Myocyte (in vitro differentiated cells): ENCODE results near the gene GRID2. TPM values are rescaled to one million over a fixed set of nuclear protein-coding genes. Genes with fewer than 3 reads are reported as not detected.

Experiments
- DNase-seq: peaks from one replicate; pipeline ENCODE4 v3.0.0-alpha.2; 2012; ENCODE audit warnings: low read depth
- total RNA-seq: library from RNA; depleted of rRNA; stranded (reverse); fragments of >200 nt; gene quantifications from 2 replicates; pipeline ENCODE4 v1.2.3, GENCODE V29; 2014

GRID2 gene
- total RNA-seq, 1 donor from 2014 or later, result 0.16 TPM

DNA sequence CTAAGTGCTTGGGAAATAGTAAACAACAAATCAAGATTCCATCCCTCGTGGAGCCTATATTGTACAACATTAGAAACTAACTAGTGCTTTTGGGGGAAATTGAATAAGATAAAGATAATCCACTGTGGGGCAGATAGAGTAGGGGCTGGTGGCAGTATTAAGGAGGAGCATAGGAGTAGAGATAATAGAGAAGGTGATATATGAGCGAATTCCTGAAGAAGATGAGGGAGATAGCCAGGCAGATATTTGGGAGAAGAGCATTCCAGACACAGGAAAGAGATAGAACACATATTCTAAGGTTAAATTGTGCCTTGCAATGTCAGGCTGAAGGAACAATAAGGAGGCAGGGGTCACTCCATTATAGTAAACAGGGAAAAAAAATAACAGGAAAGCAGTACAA, 218.2 kb downstream of the GRID2 start:
- DNase-seq, result no peak

DNA sequence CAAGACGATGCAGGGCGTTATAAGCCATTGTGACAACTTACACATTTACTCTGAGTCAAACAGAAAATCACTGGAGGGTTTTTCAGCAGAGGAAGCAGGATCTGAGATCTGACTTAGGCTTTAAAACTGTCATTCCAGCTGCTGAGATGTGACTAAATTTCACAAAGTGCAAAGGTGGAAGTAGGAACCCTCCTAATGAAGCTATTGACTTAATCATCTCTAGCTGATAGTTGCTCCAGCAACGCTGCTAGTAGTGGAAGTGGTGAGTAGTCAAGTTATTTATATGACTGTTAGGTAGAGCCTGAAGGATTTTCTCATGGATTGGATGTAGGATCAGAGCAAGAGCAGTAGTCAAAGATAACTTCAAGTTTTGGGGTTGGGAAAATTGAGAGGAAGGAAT, 218.6 kb downstream of the GRID2 start:
- no peak for DNase-seq

DNA sequence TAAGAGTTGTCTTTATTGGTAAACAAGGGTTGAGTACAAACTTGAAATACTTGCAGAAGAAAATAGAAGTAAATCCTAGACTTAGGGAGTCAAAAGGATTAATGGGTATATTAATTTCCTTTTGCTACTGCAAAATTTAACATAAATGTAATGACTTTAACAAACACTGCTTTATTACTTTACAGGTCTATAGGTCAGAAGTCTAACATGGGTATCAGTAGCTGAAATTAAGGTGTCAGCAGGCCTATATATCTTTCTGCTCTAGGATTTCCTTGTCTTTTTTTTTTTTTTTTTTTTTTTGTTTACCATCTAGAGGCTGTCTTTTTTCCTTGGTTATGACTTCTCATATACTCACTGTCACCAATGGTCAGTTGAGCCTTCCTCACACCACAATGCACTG, 220.4 kb downstream of the GRID2 start:
- no peak for DNase-seq

DNA sequence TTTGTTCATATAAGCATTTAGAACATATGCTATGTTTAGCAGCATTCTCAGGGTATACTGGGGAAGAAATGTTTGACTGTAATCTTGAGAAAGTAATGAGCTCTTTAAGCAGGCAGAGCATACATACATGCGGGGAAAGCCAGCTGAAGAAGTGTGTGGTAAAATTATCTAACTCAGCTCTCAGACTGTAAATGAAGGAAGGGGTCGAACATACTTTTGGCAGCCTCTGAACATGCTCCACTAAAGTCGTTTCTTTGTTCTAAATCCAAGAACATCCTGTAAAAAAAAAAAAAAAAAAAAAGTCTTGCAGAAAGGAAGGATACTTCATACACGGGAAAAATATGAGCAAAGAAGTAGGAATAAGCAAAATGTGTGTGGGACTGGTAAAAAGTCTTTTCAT, 224.8 kb downstream of the GRID2 start:
- no peak for DNase-seq

DNA sequence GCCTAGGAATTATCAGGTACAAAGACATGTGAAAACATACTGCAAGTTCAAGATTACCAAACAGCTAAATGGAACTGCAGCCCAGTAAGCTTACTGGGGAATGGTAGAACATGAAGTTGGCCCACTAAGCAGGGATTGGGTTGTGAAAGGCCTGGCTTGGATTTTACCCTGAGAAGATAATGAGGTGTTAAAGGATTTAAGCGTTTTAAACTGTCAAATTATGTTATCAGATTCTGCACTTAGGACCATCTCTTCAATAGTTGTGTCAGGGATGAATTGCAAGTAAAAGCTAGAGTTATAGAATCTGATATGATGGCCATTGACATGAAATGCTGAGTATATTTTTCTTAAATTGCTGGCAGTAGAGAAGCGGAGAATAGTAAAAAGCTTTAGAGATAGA, 225.7 kb downstream of the GRID2 start:
- DNase-seq, result no peak

DNA sequence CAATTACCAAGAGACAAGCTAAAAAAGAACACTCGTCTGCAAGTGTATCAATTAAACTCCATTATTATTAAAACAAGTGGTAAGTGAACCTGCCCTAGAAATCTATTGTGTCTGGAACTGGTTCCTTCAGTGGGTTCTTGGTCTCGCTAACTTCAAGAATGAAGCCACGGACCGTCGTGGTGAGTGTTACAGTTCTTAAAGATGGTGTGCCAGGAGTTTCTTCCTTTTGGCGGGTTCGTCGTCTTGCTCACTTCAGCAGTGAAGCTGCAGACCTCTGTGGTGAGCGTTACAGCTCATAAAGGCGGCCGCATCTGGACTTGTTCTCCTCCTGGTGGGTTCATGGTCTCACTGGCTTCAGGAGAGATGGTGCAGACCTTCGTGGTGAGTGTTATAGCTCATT, 231.8 kb downstream of the GRID2 start:
- DNase-seq, result no peak

DNA sequence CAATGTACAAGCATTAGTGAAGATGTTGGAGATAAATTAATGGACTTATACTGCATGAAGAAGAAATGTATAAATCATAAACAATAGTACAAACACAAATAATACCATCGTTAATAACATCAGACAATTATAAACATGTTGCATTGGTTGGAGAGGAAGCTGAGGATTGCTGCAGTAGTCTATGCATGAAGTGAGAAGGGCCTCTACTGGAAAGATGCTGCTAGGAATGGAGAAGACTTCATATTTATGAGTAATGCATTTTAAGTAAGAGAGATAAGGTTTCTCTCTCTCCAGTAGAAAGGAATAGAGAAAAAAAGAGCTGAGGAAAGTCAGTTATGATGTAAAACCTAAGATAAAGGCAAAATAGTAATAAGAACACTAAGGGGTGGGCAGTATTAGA, 247.8 kb downstream of the GRID2 start:
- no peak for DNase-seq

DNA sequence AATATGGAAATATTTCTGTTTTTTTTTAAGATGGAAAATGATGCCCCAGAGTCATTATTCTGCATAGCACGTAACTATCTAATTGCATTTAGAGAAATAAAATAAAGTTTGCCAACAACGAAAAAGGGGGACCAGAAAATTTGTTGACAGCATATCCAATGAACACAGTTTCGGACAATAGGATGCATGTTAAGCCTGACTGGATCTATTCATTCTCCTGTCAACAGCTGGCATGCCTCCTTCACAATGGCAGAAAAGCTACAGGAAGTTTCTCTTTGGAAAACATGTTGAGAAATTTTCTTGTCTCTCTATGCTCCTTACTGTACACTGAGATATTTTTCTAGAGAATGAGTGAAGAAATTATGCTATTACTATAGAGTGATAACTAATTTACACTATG, 262.5 kb downstream of the GRID2 start:
- no peak for DNase-seq

DNA sequence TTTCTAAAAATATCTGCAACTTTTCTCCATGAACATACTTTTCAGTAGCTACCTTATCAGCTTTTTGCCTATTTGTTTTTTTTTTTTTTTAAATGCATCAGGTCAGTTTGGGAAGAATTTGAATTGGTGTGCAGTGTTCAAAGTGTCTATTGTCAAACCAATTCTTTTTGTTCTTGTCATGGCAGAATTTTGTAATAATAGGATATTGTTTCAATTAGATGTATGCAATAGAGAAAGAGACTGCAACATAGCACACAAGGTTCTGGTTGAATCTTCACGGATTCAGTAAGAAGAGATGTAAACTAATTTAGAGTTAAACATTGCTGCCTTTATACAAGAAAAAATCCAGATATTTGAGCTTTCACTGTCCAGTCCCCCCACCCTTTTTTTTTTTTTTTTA, 277.1 kb downstream of the GRID2 start:
- DNase-seq, result no peak

DNA sequence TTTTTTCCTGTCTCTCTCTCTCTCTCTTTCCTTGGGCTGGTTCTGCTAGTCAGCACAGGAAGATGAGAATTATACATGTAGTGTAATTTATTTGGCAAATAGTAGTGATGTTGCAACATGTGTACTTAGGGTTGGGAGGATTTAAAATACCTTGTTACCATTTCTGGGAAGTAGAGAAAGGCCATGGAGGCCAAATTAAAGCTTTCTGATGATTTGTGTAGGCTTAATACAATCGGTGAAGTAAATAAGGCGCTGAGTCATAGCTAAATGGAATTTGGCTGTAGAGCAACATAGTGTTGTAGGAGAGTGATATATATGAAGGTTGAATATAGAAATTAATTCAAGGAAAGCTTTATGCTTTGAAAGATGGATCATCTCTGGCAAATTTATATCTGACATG, 295.3 kb downstream of the GRID2 start:
- no peak for DNase-seq

DNA sequence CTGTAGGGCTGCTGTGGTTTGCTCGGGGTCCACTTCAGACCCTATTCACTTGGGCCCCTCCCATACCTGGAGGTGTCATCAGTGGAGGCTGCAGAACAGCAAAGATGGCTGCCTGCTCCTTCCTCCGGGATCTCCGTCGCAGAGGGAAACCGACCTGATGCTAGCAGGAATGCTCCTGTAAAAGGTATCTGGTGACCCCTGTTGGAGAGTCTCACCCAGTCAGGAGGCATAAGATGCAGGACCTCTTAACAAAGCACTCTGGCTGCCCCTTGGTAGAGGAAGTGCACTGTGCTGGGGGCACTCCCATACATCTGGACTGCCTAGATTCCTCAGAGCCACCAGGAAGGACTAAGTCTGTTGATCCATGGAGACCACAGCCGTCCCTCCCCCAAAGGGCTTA, 296.9 kb downstream of the GRID2 start:
- no peak for DNase-seq

DNA sequence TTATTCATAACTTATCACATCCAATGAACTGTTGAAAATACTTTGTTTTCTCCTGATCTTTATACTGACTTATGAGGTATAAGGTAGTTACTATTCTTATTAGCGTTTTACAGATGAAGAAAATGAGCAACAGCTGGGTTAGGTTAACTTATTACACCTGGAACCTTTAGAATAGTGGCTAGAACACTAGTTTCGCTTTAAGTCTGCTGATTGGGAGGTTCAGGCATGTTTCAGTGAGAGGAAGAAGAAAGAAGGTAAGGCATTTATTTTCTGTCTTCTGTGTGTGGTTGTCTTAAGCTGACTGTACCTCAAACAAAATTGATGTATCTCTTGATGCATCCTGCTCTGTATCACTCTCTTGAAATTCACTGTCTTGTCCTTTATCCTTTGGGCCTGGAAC, 302.5 kb downstream of the GRID2 start:
- DNase-seq, result no peak

DNA sequence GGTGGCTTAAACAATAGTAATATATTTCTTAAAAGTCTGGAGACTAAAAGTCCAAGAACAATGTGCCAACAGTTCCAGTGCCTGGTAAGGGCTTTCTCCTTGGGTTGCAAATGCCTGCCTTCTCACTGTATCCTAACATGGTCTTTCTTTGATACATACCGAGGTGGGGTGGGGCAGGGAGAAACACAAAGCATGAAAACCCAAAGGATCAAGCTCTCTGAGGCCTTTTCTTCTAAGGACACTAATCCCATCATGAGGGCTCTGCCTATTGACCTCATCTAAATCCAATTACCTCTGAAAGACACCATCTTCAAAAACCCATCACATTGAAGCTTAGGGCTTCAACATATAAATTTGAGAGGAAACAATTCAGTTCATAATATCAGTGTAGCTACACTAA, 311.3 kb downstream of the GRID2 start:
- DNase-seq, result no peak

DNA sequence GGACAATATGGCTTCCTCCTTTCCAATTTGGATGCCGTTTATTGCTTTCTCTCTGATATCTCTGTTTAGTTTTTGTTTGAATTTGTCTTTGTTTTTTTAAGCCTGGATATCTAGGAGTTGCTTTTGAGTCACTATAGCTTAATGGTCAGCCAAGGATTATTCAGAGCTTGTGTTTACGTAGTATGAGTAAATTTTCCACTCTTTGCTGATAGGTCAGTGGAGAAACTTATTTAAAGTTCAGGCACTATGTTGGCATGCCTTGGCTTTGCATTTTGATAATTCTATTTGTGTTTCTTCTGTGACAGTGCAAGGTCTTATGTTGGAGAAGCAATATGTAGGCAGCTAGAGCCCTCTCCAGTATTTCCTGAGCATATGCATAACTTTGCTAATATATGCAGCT, 315.2 kb downstream of the GRID2 start:
- no peak for DNase-seq

DNA sequence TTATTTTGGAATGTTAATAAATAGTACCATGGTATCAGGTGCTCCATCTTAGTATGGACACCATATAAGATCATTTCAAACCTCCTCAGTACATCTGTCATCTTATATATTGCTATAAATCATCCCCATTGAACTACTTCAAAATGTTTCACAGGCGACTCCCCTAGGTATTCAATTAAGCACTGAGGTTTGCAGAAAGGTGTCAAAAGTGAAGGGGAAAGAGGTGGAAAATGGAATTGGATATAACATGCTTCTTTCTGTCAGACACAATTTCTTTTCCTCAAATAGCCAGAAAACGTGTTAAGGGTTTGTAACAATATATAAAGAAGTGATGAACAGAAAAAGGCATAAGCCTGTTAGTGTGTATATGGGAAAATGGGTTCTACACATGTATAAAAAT, 325.5 kb downstream of the GRID2 start:
- no peak for DNase-seq

DNA sequence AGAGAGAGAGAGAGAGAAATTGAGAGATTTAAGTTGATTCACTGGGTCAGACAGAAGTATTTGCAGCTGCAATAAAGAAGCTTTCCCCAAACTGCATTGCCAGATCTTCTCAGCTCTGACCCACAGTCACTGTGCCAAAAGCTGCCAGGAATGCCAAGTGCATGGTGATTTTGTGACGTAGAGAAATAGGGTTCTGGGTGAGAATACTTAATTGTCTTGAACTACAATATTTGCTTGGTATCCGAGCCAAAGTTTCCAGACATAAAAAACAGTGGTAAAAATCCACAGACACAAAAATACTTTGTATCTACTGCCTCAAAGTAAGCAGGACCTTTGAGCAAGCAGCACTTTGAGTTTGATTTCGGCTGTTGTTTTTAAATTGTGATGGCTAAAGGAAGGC, 331.1 kb downstream of the GRID2 start:
- DNase-seq, result no peak

DNA sequence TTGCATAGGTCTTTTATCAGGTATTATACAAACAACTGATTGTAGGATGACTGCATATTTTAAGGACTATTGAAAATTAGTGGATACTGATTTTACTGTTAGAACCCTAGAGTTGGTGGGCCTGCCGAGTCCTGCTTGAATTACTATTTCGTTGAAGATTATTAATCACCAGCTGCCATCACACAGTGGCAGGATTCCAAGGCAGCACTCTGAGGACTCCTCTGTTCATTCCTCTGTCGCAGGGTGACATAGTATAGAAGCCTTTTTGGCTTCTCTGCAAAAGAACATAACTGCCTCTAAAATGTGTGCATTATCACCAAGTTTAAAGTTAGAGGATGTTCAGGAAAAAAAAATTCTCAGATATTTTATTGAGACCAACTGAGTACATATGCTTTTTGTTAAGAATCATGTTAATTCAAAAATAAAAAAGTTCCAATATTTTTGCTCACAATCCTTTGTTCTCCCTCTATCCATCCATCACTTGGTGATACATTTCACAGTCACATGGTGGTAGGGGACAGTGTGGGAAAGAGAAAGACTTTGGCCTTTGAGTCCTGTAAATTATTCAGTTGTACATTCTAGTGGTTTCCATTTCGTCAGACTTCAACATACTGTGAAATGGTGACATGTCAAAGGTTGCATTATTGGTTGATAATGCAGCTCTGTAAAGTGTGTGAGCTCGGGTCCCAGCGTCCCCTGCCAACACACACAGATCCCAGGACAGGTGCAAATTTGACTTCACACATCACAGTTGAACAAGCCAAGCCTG, 332.5 kb downstream of the GRID2 start:
- DNase-seq, result no peak

DNA sequence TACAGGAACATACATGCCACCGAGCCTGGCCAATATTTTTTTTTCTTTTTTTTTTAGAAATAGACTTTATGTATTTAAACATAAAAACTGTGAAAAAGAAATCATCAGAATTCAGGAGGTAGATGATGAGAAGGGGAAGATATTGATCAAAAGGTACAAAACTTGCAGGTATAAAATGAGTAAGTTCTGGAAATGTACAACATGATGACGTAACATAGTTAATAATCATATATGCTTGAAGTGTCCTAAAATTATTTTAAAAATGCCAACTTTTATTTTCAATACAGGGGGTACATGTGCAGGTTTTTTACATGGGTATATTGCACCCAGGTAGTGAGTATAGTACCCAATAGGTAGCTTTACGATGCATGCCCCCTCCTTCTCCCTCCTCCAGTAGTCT, 337.6 kb downstream of the GRID2 start:
- DNase-seq, result no peak

DNA sequence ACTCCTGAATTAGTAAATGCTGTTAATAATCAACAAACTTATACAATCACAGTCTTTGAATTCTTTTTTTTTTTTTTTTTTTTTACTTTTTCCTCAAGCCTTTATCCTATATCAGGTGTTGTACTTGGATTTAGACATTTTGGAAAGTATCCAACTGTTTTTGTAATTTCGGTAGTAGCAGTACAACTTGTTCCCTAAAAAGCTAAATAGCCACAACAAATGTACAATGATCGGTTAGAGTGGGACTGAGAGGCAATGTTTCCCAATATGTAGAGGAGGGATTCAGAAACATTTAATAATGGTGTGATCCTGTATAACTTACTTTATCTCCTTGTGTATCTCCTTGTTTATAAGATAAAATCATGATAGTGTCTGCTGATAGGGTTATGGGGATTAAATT, 343.1 kb downstream of the GRID2 start:
- DNase-seq, result no peak

DNA sequence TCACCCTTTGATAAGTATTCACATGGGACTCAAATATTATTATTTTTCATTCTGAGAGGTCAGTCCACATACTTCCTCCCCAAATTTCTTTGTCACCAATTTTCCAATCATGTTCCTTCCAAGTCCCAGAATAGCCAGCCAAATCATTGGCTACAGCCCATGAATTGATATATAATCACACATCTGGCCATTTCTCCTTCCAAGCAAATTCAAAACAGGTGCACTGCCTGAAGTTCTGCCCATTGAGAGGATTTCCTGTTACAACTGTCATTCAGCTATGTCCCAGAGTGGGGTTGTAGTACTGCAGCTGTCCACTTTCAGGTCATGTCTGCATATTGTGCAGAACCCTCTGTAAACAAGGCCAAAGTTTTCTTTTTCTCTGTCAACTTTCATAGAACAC, 347.8 kb downstream of the GRID2 start:
- DNase-seq, result no peak

DNA sequence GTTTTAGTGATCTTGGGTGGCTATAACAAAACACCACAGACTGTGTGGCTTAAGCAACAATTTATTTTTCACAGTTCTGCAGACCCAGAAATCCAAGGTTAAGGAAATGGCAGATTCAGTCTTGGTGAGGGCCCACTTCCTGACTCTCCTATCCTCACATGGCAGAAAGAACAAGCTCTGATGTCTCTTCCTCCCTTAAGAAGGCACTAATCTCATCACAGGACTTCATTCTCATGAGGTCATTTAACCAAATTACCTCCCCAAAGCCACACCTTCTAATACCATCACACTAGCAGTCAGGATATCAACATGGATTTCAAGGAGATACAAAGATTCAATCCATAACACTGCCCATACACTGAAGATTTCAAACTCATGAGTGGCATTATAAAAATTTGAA, 350.3 kb downstream of the GRID2 start:
- DNase-seq, result no peak

DNA sequence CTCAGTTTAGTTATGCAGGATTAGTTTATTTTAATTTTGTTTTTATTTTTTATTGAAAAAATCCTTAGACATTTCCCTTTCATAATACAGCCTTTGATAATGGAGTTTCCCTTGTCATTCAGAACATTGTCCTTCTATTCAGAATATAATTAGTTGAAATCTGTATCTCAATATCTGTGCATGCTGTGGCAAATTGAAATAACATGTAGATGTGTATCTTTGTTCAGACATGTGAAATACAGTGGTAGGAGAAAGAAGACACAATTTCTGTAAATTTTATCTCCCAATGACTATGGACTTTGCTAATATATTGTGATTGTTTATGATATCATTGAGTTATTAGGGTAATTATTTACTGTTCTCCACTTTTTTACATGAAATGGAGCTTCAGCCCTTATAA, 353.9 kb downstream of the GRID2 start:
- no peak for DNase-seq

DNA sequence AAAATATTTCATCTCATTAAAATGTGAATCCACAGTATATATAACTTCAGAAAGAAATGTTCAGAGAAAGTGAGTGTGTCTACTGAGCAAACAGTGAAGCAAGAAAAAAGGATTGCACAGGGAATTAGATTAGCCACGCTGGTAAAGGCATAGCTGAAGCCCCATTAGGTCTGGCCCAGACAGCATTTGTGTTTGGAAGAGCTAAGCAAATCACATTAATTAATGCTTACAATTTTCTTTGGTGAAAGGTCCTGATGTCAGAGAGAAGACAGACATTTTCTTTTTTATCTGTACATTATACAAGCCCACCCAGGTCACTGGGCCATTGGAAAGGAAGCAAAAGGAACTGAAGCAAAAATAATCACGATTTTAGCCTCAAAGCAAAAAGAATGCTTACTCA, 354.6 kb downstream of the GRID2 start:
- no peak for DNase-seq

DNA sequence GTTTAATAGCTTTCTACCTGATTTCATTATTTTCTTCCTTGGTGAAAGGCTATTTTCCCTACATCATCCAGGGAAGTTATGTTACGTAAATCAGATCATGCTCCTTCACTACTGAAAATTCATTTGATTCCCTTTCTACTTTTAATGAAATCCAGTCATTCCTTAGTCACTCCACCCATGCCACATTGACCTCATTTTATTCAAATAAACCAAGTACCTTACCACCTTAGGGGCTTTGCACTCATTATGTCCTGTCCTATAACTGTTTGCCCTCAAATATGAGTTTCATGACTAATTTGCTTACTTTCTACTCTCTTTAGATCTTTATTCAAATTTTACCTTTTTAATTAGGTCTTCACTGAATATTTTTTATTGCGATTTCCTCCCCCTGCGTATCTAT, 374.0 kb downstream of the GRID2 start:
- DNase-seq, result no peak
